ENCODE results near the gene POMGNT1. TPM values are rescaled to one million over a fixed set of nuclear protein-coding genes. Genes with fewer than 3 reads are reported as not detected.

The POMGNT1 gene
- polyA plus RNA-seq, 1 donor from 2014 or later, result 128 TPM

- TF ChIP-seq EP300 (conservative IDR thresholded peaks at IDR 0.05; ENCODE audit: poor library complexity, severe bottlenecking) (no peak), MXI1 (conservative IDR thresholded peaks at IDR 0.05; ENCODE audit: poor library complexity, severe bottlenecking) (no peak), TAF1 (IDR thresholded peaks at IDR 0.05; ENCODE audit: low read depth) (no peak), POLR2AphosphoS5 (IDR thresholded peaks at IDR 0.05) (no peak), SMC3 (conservative IDR thresholded peaks at IDR 0.05; ENCODE audit: poor library complexity) (no peak), REST (IDR thresholded peaks at IDR 0.05; ENCODE audit: borderline replicate concordance) (no peak), RAD21 (conservative IDR thresholded peaks at IDR 0.05) (no peak), CTCF (IDR thresholded peaks at IDR 0.05; ENCODE audit: poor library complexity, severe bottlenecking) (no peak), EZH2 (IDR thresholded peaks at IDR 0.05; ENCODE audit: borderline replicate concordance, insufficient read depth, low read length, poor library complexity, severe bottlenecking) (no peak)
- H3K4me2 ChIP-seq (ENCODE audit: low read length), result no peak overlapping the region
- H3K27ac ChIP-seq (ENCODE audit: low read length), result no peak overlapping the region
- H3K79me2 ChIP-seq (replicated peaks; ENCODE audit: insufficient read depth, low read length), result no peaks in the 10 kb centered on the region
- H4K20me1 ChIP-seq (ENCODE audit: insufficient read depth), result no peaks in the 10 kb centered on the region
- no peak overlapping the region for H2AFZ ChIP-seq (ENCODE audit: low read depth, low read length)
- H3K9me2 ChIP-seq (ENCODE audit: insufficient read depth, low read length), result no peaks in the 10 kb centered on the region
- H3K27me3 ChIP-seq (ENCODE audit: insufficient read depth, low read depth, low read length), result no peaks in the 10 kb centered on the region
- no peaks in the 10 kb centered on the region for H3K36me3 ChIP-seq (ENCODE audit: insufficient read depth, low read length)
- no peaks in the 10 kb centered on the region for H3F3A ChIP-seq (ENCODE audit: insufficient read depth, low read length, poor library complexity, severe bottlenecking)
- H3K9ac ChIP-seq (ENCODE audit: low read length), result no peak overlapping the region
- no peaks in the 10 kb centered on the region for H3K9me3 ChIP-seq (ENCODE audit: low read length)
- no peak overlapping the region for H3K4me3 ChIP-seq (ENCODE audit: low read length)
These were observed 1.6 kb downstream of the POMGNT1 start for GRCh38 chr1:46196609-46197008.

- H3K4me3 ChIP-seq (ENCODE audit: low read length), result no peak overlapping the region
- H3K36me3 ChIP-seq (ENCODE audit: insufficient read depth, low read length), result no peaks in the 10 kb centered on the region
- H3K79me2 ChIP-seq (replicated peaks; ENCODE audit: insufficient read depth, low read length), result no peaks in the 10 kb centered on the region
- H3K27ac ChIP-seq (ENCODE audit: low read length), result no peak overlapping the region
- H3K9me3 ChIP-seq (ENCODE audit: low read length), result no peaks in the 10 kb centered on the region
- H2AFZ ChIP-seq (ENCODE audit: low read depth, low read length), result no peak overlapping the region
- H3K27me3 ChIP-seq (ENCODE audit: insufficient read depth, low read depth, low read length), result no peaks in the 10 kb centered on the region
- H3K9me2 ChIP-seq (ENCODE audit: insufficient read depth, low read length), result no peaks in the 10 kb centered on the region
- H3K4me2 ChIP-seq (ENCODE audit: low read length), result no peak overlapping the region
- H4K20me1 ChIP-seq (ENCODE audit: insufficient read depth), result no peaks in the 10 kb centered on the region
- no peaks in the 10 kb centered on the region for H3F3A ChIP-seq (ENCODE audit: insufficient read depth, low read length, poor library complexity, severe bottlenecking)
- no peak for TF ChIP-seq SMC3 (conservative IDR thresholded peaks at IDR 0.05; ENCODE audit: poor library complexity)
- TF ChIP-seq CTCF (IDR thresholded peaks at IDR 0.05; ENCODE audit: poor library complexity, severe bottlenecking), result no peak
- no peak for TF ChIP-seq EZH2 (IDR thresholded peaks at IDR 0.05; ENCODE audit: borderline replicate concordance, insufficient read depth, low read length, poor library complexity, severe bottlenecking)
- TF ChIP-seq POLR2AphosphoS5 (IDR thresholded peaks at IDR 0.05), result no peak
- TF ChIP-seq MXI1 (conservative IDR thresholded peaks at IDR 0.05; ENCODE audit: poor library complexity, severe bottlenecking), result no peak
- TF ChIP-seq REST (IDR thresholded peaks at IDR 0.05; ENCODE audit: borderline replicate concordance), result no peak
- TF ChIP-seq TAF1 (IDR thresholded peaks at IDR 0.05; ENCODE audit: low read depth), result no peak
- TF ChIP-seq EP300 (conservative IDR thresholded peaks at IDR 0.05; ENCODE audit: poor library complexity, severe bottlenecking), result no peak
- no peak for TF ChIP-seq RAD21 (conservative IDR thresholded peaks at IDR 0.05)
- no peak overlapping the region for H3K9ac ChIP-seq (ENCODE audit: low read length)
These were observed 3.5 kb downstream of the POMGNT1 start for GRCh38 chr1:46194641-46195193.

Measured in neural cell (in vitro differentiated cells).